Fibroblast of lung (primary cell): ENCODE measurements around the gene APPBP2. TPM values are rescaled to one million over a fixed set of nuclear protein-coding genes. Genes with fewer than 3 reads are reported as not detected.

Source experiments
- DNase-seq, 2 donors: peaks; one replicate each; pipeline versions ENCODE4 v3.0.0 to v3.0.0-alpha.2; 2010; ENCODE audit warnings: low read depth in 2 of 2
- H2AFZ ChIP-seq: 2 replicates; pipeline ENCODE4 v1.5.1; 2012; ENCODE audit warnings: low read length, control low read depth, inconsistent platforms
- H3K27ac ChIP-seq: 2 replicates; pipeline ENCODE4 v1.5.1; 2011; ENCODE audit warnings: low read length, control low read depth; ENCODE audit not compliant: insufficient read depth
- H3K27me3 ChIP-seq: 2 replicates; pipeline ENCODE4 v1.5.1; 2011; ENCODE audit warnings: mild to moderate bottlenecking, low read length; ENCODE audit not compliant: control insufficient read depth, insufficient read depth
- H3K36me3 ChIP-seq: 2 replicates; pipeline ENCODE4 v1.5.1; 2011; ENCODE audit warnings: low read length; ENCODE audit not compliant: control insufficient read depth, insufficient read depth
- H3K4me1 ChIP-seq: 2 replicates; pipeline ENCODE4 v1.5.1; 2011; ENCODE audit warnings: low read length; ENCODE audit not compliant: control insufficient read depth, insufficient read depth; ENCODE audit errors: extremely low read depth
- H3K4me2 ChIP-seq: 2 replicates; pipeline ENCODE4 v1.5.1; 2011; ENCODE audit warnings: low read length, control low read depth; ENCODE audit not compliant: insufficient read depth; ENCODE audit errors: extremely low read depth
- H3K4me3 ChIP-seq, 4 experiments: fragments of 200-600 bp in 1 of 4; sonication (generic) in 1 of 4; replicated peaks in 1 of 4; 2 replicates each; pipeline ENCODE4 v1.5.1; 2011 to 2016; ENCODE audit warnings: low read length in 4 of 4, low read depth in 3 of 4, mild to moderate bottlenecking in 3 of 4, control low read depth in 2 of 4, inconsistent platforms in 1 of 4, mixed read lengths in 1 of 4; ENCODE audit not compliant: insufficient read depth in 1 of 4; ENCODE audit errors: control extremely low read depth in 1 of 4
- H3K79me2 ChIP-seq: 2 replicates; pipeline ENCODE4 v1.5.1; 2012; ENCODE audit warnings: mild to moderate bottlenecking, low read length, inconsistent platforms; ENCODE audit not compliant: control insufficient read depth, insufficient read depth
- H3K9ac ChIP-seq: 2 replicates; pipeline ENCODE4 v1.5.1; 2011; ENCODE audit warnings: mild to moderate bottlenecking, low read length, control low read depth; ENCODE audit not compliant: insufficient read depth
- H3K9me3 ChIP-seq: 2 replicates; pipeline ENCODE4 v1.5.1; 2012; ENCODE audit warnings: low read depth, low read length; ENCODE audit not compliant: control insufficient read depth, insufficient read depth
- H4K20me1 ChIP-seq: 2 replicates; pipeline ENCODE4 v1.5.1; 2011; ENCODE audit warnings: low read length; ENCODE audit not compliant: control insufficient read depth, insufficient read depth; ENCODE audit errors: extremely low read depth
- CTCF ChIP-seq, 2 donors: IDR thresholded peaks in 1 of 2; conservative IDR thresholded peaks in 1 of 2; 1 replicate in 1 of 2; 2 replicates in 1 of 2; pipeline ENCODE4 v1.5.1; 2011 to 2012; ENCODE audit warnings: low read length in 2 of 2, control low read depth in 1 of 2, inconsistent platforms in 1 of 2, low read depth in 1 of 2, mild to moderate bottlenecking in 1 of 2
- EZH2 ChIP-seq: IDR thresholded peaks from 2 replicates; pipeline ENCODE4 v1.5.1; 2012; ENCODE audit warnings: low read length, control low read depth, mild to moderate bottlenecking; ENCODE audit errors: missing control alignments
- polyA plus RNA-seq, 2 donors: library from polyadenylated mRNA; depleted of rRNA in 1 of 2; stranded (reverse) in 1 of 2; unstranded in 1 of 2; fragments of >200 nt; gene quantifications; 2 replicates each; pipeline ENCODE4 v1.2.1, GENCODE V29; 2011 to 2012; ENCODE audit warnings: missing spikeins in 1 of 2
- total RNA-seq: library from RNA; depleted of rRNA; stranded (reverse); fragments of >200 nt; gene quantifications from 2 replicates; pipeline ENCODE4 v1.2.1, GENCODE V29; 2014

Gene APPBP2
- total and polyA plus RNA-seq, 2 donors (not counting 1 experiment from before 2014, with no cell fraction given), result 45.0 to 58.1 TPM

GRCh38 chr17:60445144-60445543 lies 80.9 kb downstream of the APPBP2 start:
- Histone ChIP-seq H3K27ac (no peak overlapping the region), H3K27me3 (no peaks in the 10 kb centered on the region), H3K9me3 (no peaks in the 10 kb centered on the region), H3K9ac (no peak overlapping the region), H2AFZ (no peak overlapping the region), H3K4me3 (no peak overlapping the region), H3K4me1 (peaks cover 7% of the 10 kb centered on the region), H3K4me2 (no peak overlapping the region), H4K20me1 (no peaks in the 10 kb centered on the region), H3K36me3 (peaks cover 4% of the 10 kb centered on the region), H3K79me2 (no peaks in the 10 kb centered on the region)
- DNase-seq, result no peak
- TF ChIP-seq CTCF (conservative IDR thresholded peaks at IDR 0.05 in 1 of 2, IDR thresholded peaks at IDR 0.05 in 1 of 2; ENCODE audit: low read depth in 1 of 2, low read length in 2 of 2) (no peak), EZH2 (no peak)

- Histone ChIP-seq H3K9me3 (no peaks in the 10 kb centered on the region), H4K20me1 (no peaks in the 10 kb centered on the region), H3K4me1 (peaks cover 7% of the 10 kb centered on the region), H3K27ac (no peak overlapping the region), H3K4me3 (no peak overlapping the region), H3K36me3 (peaks cover 4% of the 10 kb centered on the region), H3K9ac (no peak overlapping the region), H3K4me2 (no peak overlapping the region), H3K27me3 (no peaks in the 10 kb centered on the region), H2AFZ (no peak overlapping the region), H3K79me2 (no peaks in the 10 kb centered on the region)
- no peak for DNase-seq
- TF ChIP-seq CTCF (conservative IDR thresholded peaks at IDR 0.05 in 1 of 2, IDR thresholded peaks at IDR 0.05 in 1 of 2; ENCODE audit: low read depth in 1 of 2, low read length in 2 of 2), result no peak
- no peak for TF ChIP-seq EZH2
Observed at GRCh38 chr17:60443713-60444112, 82.3 kb downstream of the APPBP2 start.

- no peak overlapping the region for H2AFZ ChIP-seq
- H3K27me3 ChIP-seq, result no peaks in the 10 kb centered on the region
- H3K4me2 ChIP-seq, result no peak overlapping the region
- no peaks in the 10 kb centered on the region for H3K9me3 ChIP-seq
- peaks cover 4% of the 10 kb centered on the region for H3K36me3 ChIP-seq
- H4K20me1 ChIP-seq, result no peaks in the 10 kb centered on the region
- H3K79me2 ChIP-seq, result no peaks in the 10 kb centered on the region
- peak; percentile 27 to 68 for DNase-seq
- H3K4me3 ChIP-seq, result no peak overlapping the region
- no peak for TF ChIP-seq EZH2
- no peak for TF ChIP-seq CTCF (conservative IDR thresholded peaks at IDR 0.05 in 1 of 2, IDR thresholded peaks at IDR 0.05 in 1 of 2; ENCODE audit: low read depth in 1 of 2, low read length in 2 of 2)
- peaks cover 7% of the 10 kb centered on the region for H3K4me1 ChIP-seq
- no peak overlapping the region for H3K9ac ChIP-seq
- H3K27ac ChIP-seq, result no peak overlapping the region
Observed at GRCh38 chr17:60442271-60443173, 83.5 kb downstream of the APPBP2 start.
